Liver (tissue), 9 donors: ENCODE data around the gene ADCK1. TPM values are rescaled to one million over a fixed set of nuclear protein-coding genes. Genes with fewer than 3 reads are reported as not detected.

Source experiments
- DNase-seq: peaks from one replicate; pipeline ENCODE4 v3.0.0-alpha.2; 2017; ENCODE audit warnings: low spot score
- H3K27ac ChIP-seq, 2 donors: one replicate each; pipeline ENCODE4 v1.7.0; 2013; ENCODE audit warnings: inconsistent platforms in 2 of 2, low read length in 2 of 2, control low read depth in 1 of 2, low read depth in 1 of 2, mild to moderate bottlenecking in 1 of 2
- H3K27me3 ChIP-seq, 4 donors: one replicate each; pipeline versions ENCODE4 v1.6.1 to v1.7.0; 2013; ENCODE audit warnings: low read length in 3 of 4, inconsistent platforms in 1 of 4, mild to moderate bottlenecking in 1 of 4, moderate library complexity in 1 of 4; ENCODE audit not compliant: control insufficient read depth in 4 of 4, insufficient read depth in 4 of 4
- H3K36me3 ChIP-seq, 4 donors: one replicate each; pipeline versions ENCODE4 v1.6.1 to v1.7.0; 2013; ENCODE audit warnings: low read length in 3 of 4, mild to moderate bottlenecking in 3 of 4, low read depth in 1 of 4, moderate library complexity in 1 of 4; ENCODE audit not compliant: control insufficient read depth in 4 of 4, insufficient read depth in 3 of 4
- H3K4me1 ChIP-seq, 4 donors: one replicate each; pipeline versions ENCODE4 v1.6.1 to v1.7.0; 2013; ENCODE audit warnings: low read length in 3 of 4, mild to moderate bottlenecking in 3 of 4, moderate library complexity in 1 of 4; ENCODE audit not compliant: control insufficient read depth in 4 of 4, insufficient read depth in 4 of 4
- H3K4me3 ChIP-seq, 3 donors: one replicate each; pipeline versions ENCODE4 v1.6.1 to v1.7.0; 2013; ENCODE audit warnings: low read length in 3 of 3, control low read depth in 1 of 3, low read depth in 1 of 3, mild to moderate bottlenecking in 1 of 3
- H3K9ac ChIP-seq, 2 donors: one replicate each; pipeline ENCODE4 v1.7.0; 2013; ENCODE audit warnings: low read length in 2 of 2, mild to moderate bottlenecking in 2 of 2, moderate library complexity in 2 of 2, control low read depth in 1 of 2, low read depth in 1 of 2
- H3K9me3 ChIP-seq, 4 donors: one replicate each; pipeline versions ENCODE4 v1.6.1 to v1.7.0; 2013; ENCODE audit warnings: low read length in 3 of 4; ENCODE audit not compliant: control insufficient read depth in 4 of 4
- CTCF ChIP-seq: fragments of 150-350 bp; IDR thresholded peaks from 2 replicates; pipeline ENCODE4 v1.5.1; 2017; ENCODE audit warnings: improper control_type of control experiment, low read depth, low read length; ENCODE audit not compliant: missing input control
- EGR1 ChIP-seq, 2 donors: IDR thresholded peaks; 2 replicates each; pipeline ENCODE4 v1.6.1; 2016 to 2018; ENCODE audit warnings: antibody characterized with exemption in 2 of 2, low read depth in 2 of 2
- FOXA2 ChIP-seq: IDR thresholded peaks from 2 replicates; pipeline ENCODE4 v1.6.1; 2016; ENCODE audit warnings: antibody characterized with exemption
- GABPA ChIP-seq, 2 donors: IDR thresholded peaks in 1 of 2; conservative IDR thresholded peaks in 1 of 2; 2 replicates each; pipeline ENCODE4 v1.6.1; 2016; ENCODE audit warnings: antibody characterized with exemption in 2 of 2, mild to moderate bottlenecking in 1 of 2, moderate library complexity in 1 of 2
- HNF4A ChIP-seq, 2 donors: conservative IDR thresholded peaks; 2 replicates each; pipeline ENCODE4 v1.6.1; 2016; ENCODE audit warnings: antibody characterized with exemption in 2 of 2, mild to moderate bottlenecking in 2 of 2
- HNF4G ChIP-seq: IDR thresholded peaks from 2 replicates; pipeline ENCODE4 v1.6.1; 2016; ENCODE audit warnings: antibody characterized with exemption
- JUND ChIP-seq, 2 donors: IDR thresholded peaks; 2 replicates each; pipeline ENCODE4 v1.6.1; 2016; ENCODE audit warnings: antibody characterized with exemption in 2 of 2
- MAX ChIP-seq: IDR thresholded peaks from 2 replicates; pipeline ENCODE4 v1.6.1; 2016; ENCODE audit warnings: antibody characterized with exemption
- NR2F2 ChIP-seq: IDR thresholded peaks from 2 replicates; pipeline ENCODE4 v1.6.1; 2016; ENCODE audit warnings: antibody characterized with exemption
- RAD21 ChIP-seq, 2 donors: IDR thresholded peaks; 2 replicates each; pipeline ENCODE4 v1.6.1; 2016; ENCODE audit warnings: antibody characterized with exemption in 2 of 2, mild to moderate bottlenecking in 2 of 2
- RXRA ChIP-seq, 2 donors: IDR thresholded peaks; 2 replicates each; pipeline ENCODE4 v1.6.1; 2017 to 2018; ENCODE audit warnings: antibody characterized with exemption in 2 of 2, mild to moderate bottlenecking in 1 of 2
- SP1 ChIP-seq: IDR thresholded peaks from 2 replicates; pipeline ENCODE4 v1.6.1; 2018; ENCODE audit warnings: antibody characterized with exemption, mild to moderate bottlenecking
- TAF1 ChIP-seq: conservative IDR thresholded peaks from 2 replicates; pipeline ENCODE4 v1.6.1; 2016; ENCODE audit warnings: antibody characterized with exemption, mild to moderate bottlenecking
- ZBTB33 ChIP-seq: IDR thresholded peaks from 2 replicates; pipeline ENCODE4 v1.6.1; 2016; ENCODE audit warnings: antibody characterized with exemption
- WGBS: extraction: QIAGEN DNeasy Blood & Tissue Kit; methylation state at CpG from one replicate; pipeline ENCODE4 v1.1.7; 2013; 5-methylcytosine and 5-hydroxymethylcytosine counted together
- polyA plus RNA-seq, 2 donors: library from polyadenylated mRNA; stranded (reverse) in 1 of 2; unstranded in 1 of 2; fragments of 200-250 nt in 1 of 2; fragments of >200 nt in 1 of 2; fragmentation: Nextera tagmentation in 1 of 2; extraction: Ambion mirVana in 1 of 2; gene quantifications; one replicate each; pipeline versions ENCODE4 v1.2.1 to v1.2.3, GENCODE V29; 2013 to 2015
- total RNA-seq, 2 donors: library from RNA; depleted of rRNA; stranded (reverse); fragments of >200 nt; gene quantifications; one replicate each; pipeline ENCODE4 v1.2.3, GENCODE V29; 2014
- donor health status: healthy.
- donor health status: healthy.
- donor health status: healthy.
- donor health status: healthy.
- donor health status: healthy.

Gene ADCK1
- total and polyA plus RNA-seq, 4 donors = 4.0 to 4.9 (median 4.4) TPM

GRCh38 chr14:77920312-77920711, 120.4 kb downstream of the ADCK1 start:
- Histone ChIP-seq H3K27me3 (no peaks in the 10 kb centered on the region), H3K27ac (no peak overlapping the region), H3K4me3 (no peak overlapping the region), H3K36me3 (peaks cover 0 to 4% (median 1%) of the 10 kb centered on the region in 4 donors), H3K4me1 (no peaks in the 10 kb centered on the region), H3K9me3 (no peaks in the 10 kb centered on the region), H3K9ac (no peak overlapping the region)
- TF ChIP-seq JUND (IDR thresholded peaks at IDR 0.05) (no peak), SP1 (no peak), RAD21 (IDR thresholded peaks at IDR 0.05) (no peak), MAX (no peak), HNF4A (conservative IDR thresholded peaks at IDR 0.05) (no peak), NR2F2 (no peak), TAF1 (no peak)
- 94% methylated on average over 5 of the region's 5 CpGs for WGBS
- DNase-seq = no peak

- 96% methylated on average over 2 of the region's 2 CpGs for WGBS
- no peaks in the 10 kb centered on the region for H3K27me3 ChIP-seq
- H3K9me3 ChIP-seq = no peaks in the 10 kb centered on the region
- TF ChIP-seq EGR1 (IDR thresholded peaks at IDR 0.05; ENCODE audit: low read depth in 2 of 2) (no peak), CTCF (no peak), JUND (IDR thresholded peaks at IDR 0.05) (no peak), HNF4A (conservative IDR thresholded peaks at IDR 0.05) (no peak), TAF1 (no peak), RAD21 (IDR thresholded peaks at IDR 0.05) (no peak), MAX (no peak), ZBTB33 (no peak), GABPA (IDR thresholded peaks at IDR 0.05 in 1 of 2, conservative IDR thresholded peaks at IDR 0.05 in 1 of 2) (no peak), FOXA2 (no peak)
- H3K27ac ChIP-seq = no peak overlapping the region
- no peak overlapping the region for H3K4me3 ChIP-seq
- no peaks in the 10 kb centered on the region for H3K4me1 ChIP-seq
- no peak for DNase-seq
- H3K9ac ChIP-seq = no peak overlapping the region
- H3K36me3 ChIP-seq = peaks cover 0 to 4% (median 1%) of the 10 kb centered on the region in 4 donors
Measured at GRCh38 chr14:77921818-77922217, 121.9 kb downstream of the ADCK1 start.

GRCh38 chr14:77923131-77923936, 123.4 kb downstream of the ADCK1 start:
- no peak overlapping the region for H3K4me3 ChIP-seq
- no peaks in the 10 kb centered on the region for H3K9me3 ChIP-seq
- H3K4me1 ChIP-seq = no peaks in the 10 kb centered on the region
- DNase-seq = no peak
- H3K27me3 ChIP-seq = no peaks in the 10 kb centered on the region
- 83% methylated on average over 11 of the region's 11 CpGs for WGBS
- H3K27ac ChIP-seq = no peak overlapping the region
- no peak overlapping the region for H3K9ac ChIP-seq
- TF ChIP-seq HNF4A (conservative IDR thresholded peaks at IDR 0.05) = no peak
- no peak for TF ChIP-seq HNF4G
- TF ChIP-seq TAF1 = no peak
- no peak for TF ChIP-seq FOXA2
- no peak for TF ChIP-seq RXRA (IDR thresholded peaks at IDR 0.05)
- peaks cover 0 to 4% (median 1%) of the 10 kb centered on the region in 4 donors for H3K36me3 ChIP-seq
